A673 (cell line): ENCODE data around the gene CCL4L2. TPM values are rescaled to one million over a fixed set of nuclear protein-coding genes. Genes with fewer than 3 reads are reported as not detected.

Experiments used
- BruUV-seq: library from RNA; stranded (reverse); fragments of 400-500 nt; replicated peaks from 2 replicates; lab custom pipeline; 2021; lab: Mats Ljungman, UMichigan
- CTCF ChIA-PET: fragments of 300-600 bp; sonication (Branson Sonifier 250); formaldehyde crosslinking; loops from one replicate; lab custom pipeline; 2022; ENCODE audit warnings: antibody characterized with exemption; lab: Charles Lee
- POLR2A ChIA-PET: fragments of 300-600 bp; sonication (Branson Sonifier 250); formaldehyde crosslinking; loops from one replicate; lab custom pipeline; 2022; ENCODE audit warnings: antibody characterized with exemption; ENCODE audit not compliant: low non-redundant PET; lab: Charles Lee
- DNase-seq: peaks from one replicate; pipeline ENCODE4 v3.0.0-alpha.2; 2015; ENCODE audit warnings: low spot score
- H3K27ac ChIP-seq: fragments of 200-600 bp; sonication (generic); 2 replicates; pipeline ENCODE4 v1.5.1; 2016; ENCODE audit warnings: mixed run types, low read depth, mild to moderate bottlenecking, mixed read lengths, antibody characterized with exemption, low read length; ENCODE audit not compliant: poor library complexity, severe bottlenecking
- H3K27me3 ChIP-seq: fragments of 200-600 bp; sonication (generic); replicated peaks from 2 replicates; pipeline ENCODE4 v1.6.1; 2017; ENCODE audit warnings: mixed run types, low read depth, mild to moderate bottlenecking, mixed read lengths, antibody characterized with exemption, low read length; ENCODE audit not compliant: insufficient read depth, poor library complexity
- H3K36me3 ChIP-seq: fragments of 200-600 bp; sonication (generic); 2 replicates; pipeline ENCODE4 v1.6.1; 2016; ENCODE audit warnings: mixed run types, mild to moderate bottlenecking, mixed read lengths, antibody characterized with exemption, low read length; ENCODE audit not compliant: insufficient read depth, poor library complexity, severe bottlenecking
- H3K4me1 ChIP-seq: fragments of 200-600 bp; sonication (generic); 2 replicates; pipeline ENCODE4 v1.6.1; 2017; ENCODE audit warnings: mixed run types, mild to moderate bottlenecking, mixed read lengths, antibody characterized with exemption, low read length; ENCODE audit not compliant: insufficient read depth, poor library complexity, severe bottlenecking
- H3K4me3 ChIP-seq: fragments of 200-600 bp; sonication (generic); 2 replicates; pipeline ENCODE4 v1.5.1; 2016; ENCODE audit warnings: low read depth, mixed run types, mild to moderate bottlenecking, mixed read lengths, low read length; ENCODE audit not compliant: poor library complexity, severe bottlenecking
- H3K9me3 ChIP-seq: fragments of 200-600 bp; sonication (generic); 2 replicates; pipeline ENCODE4 v1.6.1; 2016; ENCODE audit warnings: mixed run types, low read depth, mild to moderate bottlenecking, mixed read lengths, antibody characterized with exemption, low read length; ENCODE audit not compliant: poor library complexity, severe bottlenecking
- CTCF ChIP-seq: fragments of 300-800, 200-600 bp; sonication (generic); conservative IDR thresholded peaks from 2 replicates; pipeline ENCODE4 v1.5.1; 2017; ENCODE audit warnings: low read depth, mild to moderate bottlenecking, antibody characterized with exemption, low read length, moderate library complexity, mixed read lengths
- EZH2 ChIP-seq: fragments of 200-600 bp; sonication (generic); IDR thresholded peaks from 2 replicates; pipeline ENCODE4 v1.6.1; 2017; ENCODE audit warnings: borderline replicate concordance, low read depth, mild to moderate bottlenecking, mixed read lengths, antibody characterized with exemption, low read length; ENCODE audit not compliant: poor library complexity, severe bottlenecking
- intact Hi-C: fragments of 100-400 bp; cut with micrococcal nuclease; formaldehyde crosslinking; loops from one replicate; pipeline ENCODE4 v1.10.0; 2022; ENCODE audit not compliant: unreplicated experiment
- total RNA-seq: library from RNA; stranded (reverse); gene quantifications from 2 replicates; pipeline ENCODE4 v1.2.3, GENCODE V29; 2021

CCL4L2 gene
- total RNA-seq, 1 experiment from 2014 or later: not detected

- POLR2A ChIA-PET: no interaction called here
- Histone ChIP-seq H3K4me1 (no peaks in the 10 kb centered on the region), H3K27me3 (no peaks in the 10 kb centered on the region), H3K27ac (no peak overlapping the region), H3K36me3 (no peaks in the 10 kb centered on the region), H3K9me3 (no peaks in the 10 kb centered on the region), H3K4me3 (peak overlapping the region; percentile 42)
- TF ChIP-seq EZH2: no peak
- TF ChIP-seq CTCF: no peak
- intact Hi-C loops: no loop called here
- no peak for DNase-seq
- BruUV-seq: no TSS peak
- CTCF ChIA-PET: no interaction called here
Measured at GRCh38 chr17:36182176-36183000, 28.5 kb upstream of the CCL4L2 start.

GRCh38 chr17:36183001-36183971 is 27.6 kb upstream of the CCL4L2 start:
- H3K4me3 ChIP-seq: peak overlapping the region; percentile 42
- no peaks in the 10 kb centered on the region for H3K27me3 ChIP-seq
- no peak overlapping the region for H3K27ac ChIP-seq
- POLR2A ChIA-PET: no interaction called here
- no peaks in the 10 kb centered on the region for H3K36me3 ChIP-seq
- CTCF ChIA-PET: no interaction called here
- DNase-seq: peak; percentile 45
- no peaks in the 10 kb centered on the region for H3K4me1 ChIP-seq
- no peaks in the 10 kb centered on the region for H3K9me3 ChIP-seq
- intact Hi-C loops: no loop called here
- no peak for TF ChIP-seq EZH2
- no peak for TF ChIP-seq CTCF
- no TSS peak for BruUV-seq

GRCh38 chr17:36184023-36184765 is 26.7 kb upstream of the CCL4L2 start:
- intact Hi-C loops: no loop called here
- DNase-seq: no peak
- TF ChIP-seq CTCF (no peak), EZH2 (no peak)
- POLR2A ChIA-PET: no interaction called here
- BruUV-seq: no TSS peak
- no peak overlapping the region for H3K4me3 ChIP-seq
- no peak overlapping the region for H3K27ac ChIP-seq
- no peaks in the 10 kb centered on the region for H3K36me3 ChIP-seq
- CTCF ChIA-PET: no interaction called here
- no peaks in the 10 kb centered on the region for H3K4me1 ChIP-seq
- H3K27me3 ChIP-seq: no peaks in the 10 kb centered on the region
- no peaks in the 10 kb centered on the region for H3K9me3 ChIP-seq
